Common myeloid progenitor, CD34-positive (primary cell): ENCODE results near the gene TNF.

Source experiments
- CTCF ChIA-PET: fragments of 350-600 bp; sonication (Branson Sonifier 250); formaldehyde crosslinking; loops from one replicate; lab custom pipeline; 2021; ENCODE audit warnings: antibody characterized with exemption; lab: Charles Lee
- POLR2A ChIA-PET: fragments of 350-600 bp; sonication (Branson Sonifier 250); formaldehyde crosslinking; loops from one replicate; lab custom pipeline; 2021; ENCODE audit warnings: antibody characterized with exemption; lab: Charles Lee
- DNase-seq, 3 donors: peaks; one replicate each; pipeline versions ENCODE4 v3.0.0 to v3.0.0-alpha.2; 2013
- H3K27ac ChIP-seq, 2 experiments: 1 replicate in 1 of 2; 2 replicates in 1 of 2; pipeline ENCODE4 v1.7.0; 2013; ENCODE audit warnings: inconsistent platforms in 2 of 2, low read length in 2 of 2, mild to moderate bottlenecking in 2 of 2, low read depth in 1 of 2, moderate library complexity in 1 of 2; ENCODE audit not compliant: severe bottlenecking in 2 of 2, insufficient read depth in 1 of 2, poor library complexity in 1 of 2
- H3K27me3 ChIP-seq, 5 experiments: replicated peaks in 2 of 5; 1 replicate in 3 of 5; 2 replicates in 2 of 5; pipeline versions ENCODE4 v1.6.1 to v1.7.0; 2013; ENCODE audit warnings: low read length in 4 of 5, mild to moderate bottlenecking in 2 of 5, moderate library complexity in 2 of 5, inconsistent platforms in 1 of 5; ENCODE audit not compliant: insufficient read depth in 5 of 5, control insufficient read depth in 4 of 5
- H3K36me3 ChIP-seq, 4 experiments: 1 replicate in 2 of 4; 2 replicates in 2 of 4; pipeline versions ENCODE4 v1.6.1 to v1.7.0; 2013; ENCODE audit warnings: low read length in 3 of 4, control low read depth in 1 of 4, mild to moderate bottlenecking in 1 of 4; ENCODE audit not compliant: control insufficient read depth in 4 of 4, insufficient read depth in 4 of 4
- H3K4me1 ChIP-seq, 4 experiments: 1 replicate in 3 of 4; 2 replicates in 1 of 4; pipeline versions ENCODE4 v1.6.1 to v1.7.1; 2013; ENCODE audit warnings: low read length in 3 of 4, mild to moderate bottlenecking in 3 of 4, control low read depth in 1 of 4, inconsistent platforms in 1 of 4, moderate library complexity in 1 of 4; ENCODE audit not compliant: control insufficient read depth in 4 of 4, insufficient read depth in 4 of 4; ENCODE audit errors: control extremely low read depth in 1 of 4
- H3K4me3 ChIP-seq, 7 experiments: 1 replicate in 4 of 7; 2 replicates in 3 of 7; pipeline versions ENCODE4 v1.5.1 to v1.7.0; 2013; ENCODE audit warnings: mild to moderate bottlenecking in 7 of 7, low read length in 6 of 7, moderate library complexity in 6 of 7, inconsistent platforms in 2 of 7, low read depth in 2 of 7, control low read depth in 1 of 7; ENCODE audit not compliant: insufficient read depth in 4 of 7, control insufficient read depth in 1 of 7; ENCODE audit errors: extremely low read depth in 1 of 7
- H3K9me3 ChIP-seq, 5 experiments: 1 replicate in 4 of 5; 2 replicates in 1 of 5; pipeline versions ENCODE4 v1.6.1 to v1.7.1; 2013; ENCODE audit warnings: low read length in 4 of 5, mild to moderate bottlenecking in 2 of 5, inconsistent platforms in 1 of 5, low read depth in 1 of 5, moderate library complexity in 1 of 5; ENCODE audit not compliant: control insufficient read depth in 4 of 5, insufficient read depth in 2 of 5; ENCODE audit errors: control extremely low read depth in 1 of 5
- WGBS: methylation state at CpG from one replicate; pipeline ENCODE4 v1.1.5; 2013; ENCODE audit not compliant: insufficient coverage; 5-methylcytosine and 5-hydroxymethylcytosine counted together

Gene TNF

GRCh38 chr6:31577579-31577966 lies 2.2 kb downstream of the TNF start:
- H3K4me3 ChIP-seq: no peak overlapping the region
- ChIA-PET POLR2A (no interaction called here), CTCF (interaction anchor here (1.2 to 19.6 kb wide), 5 partner anchors 9 to 46 kb away, joined by 3 to 605 read pairs (median 139); partner anchors contain the start of genes ATP6V1G2, DDX39B, LST1 and LTA)
- H3K9me3 ChIP-seq: no peaks in the 10 kb centered on the region
- H3K36me3 ChIP-seq: no peaks in the 10 kb centered on the region
- H3K27ac ChIP-seq: no peak overlapping the region
- peaks cover under 1 to 50% (median 42%) of the 10 kb centered on the region in 4 experiments for H3K4me1 ChIP-seq
- DNase-seq: no peak
- no peaks in the 10 kb centered on the region for H3K27me3 ChIP-seq
- 90% methylated on average over 1 of the region's 3 CpGs for WGBS

GRCh38 chr6:31578184-31579118 lies 3.1 kb downstream of the TNF start:
- Histone ChIP-seq H3K27me3 (no peaks in the 10 kb centered on the region), H3K9me3 (no peaks in the 10 kb centered on the region), H3K27ac (no peak overlapping the region), H3K4me1 (peaks cover 6 to 52% (median 48%) of the 10 kb centered on the region in 4 experiments), H3K36me3 (no peaks in the 10 kb centered on the region), H3K4me3 (no peak overlapping the region)
- no peak for DNase-seq
- ChIA-PET CTCF (interaction anchor here (1.2 to 19.6 kb wide), 5 partner anchors 8 to 47 kb away, joined by 3 to 605 read pairs (median 139); partner anchors contain the start of genes ATP6V1G2, DDX39B, LST1 and LTA), POLR2A (no interaction called here)
- 96% methylated on average over 9 of the region's 12 CpGs for WGBS

GRCh38 chr6:31579119-31579505 lies 3.7 kb downstream of the TNF start:
- DNase-seq: no peak
- Histone ChIP-seq H3K9me3 (no peaks in the 10 kb centered on the region), H3K27ac (no peak overlapping the region), H3K27me3 (no peaks in the 10 kb centered on the region), H3K4me1 (peaks cover 6 to 57% (median 54%) of the 10 kb centered on the region in 4 experiments), H3K36me3 (no peaks in the 10 kb centered on the region), H3K4me3 (no peak overlapping the region)
- 93% methylated on average over 3 of the region's 3 CpGs for WGBS
- POLR2A ChIA-PET: no interaction called here
- CTCF ChIA-PET: interaction anchor here (6.5 to 19.6 kb wide), 4 partner anchors 8 to 29 kb away, joined by 76 to 605 read pairs (median 348); partner anchors contain the start of genes ATP6V1G2, DDX39B, LST1 and LTA

GRCh38 chr6:31579546-31580437 lies 4.4 kb downstream of the TNF start:
- CTCF ChIA-PET: interaction anchor here (0.8 to 19.6 kb wide), 8 partner anchors 10 to 81 kb away, joined by 3 to 605 read pairs (median 4); partner anchors contain the start of genes AIF1, ATP6V1G2, C6orf47 and DDX39B
- H3K27me3 ChIP-seq: no peaks in the 10 kb centered on the region
- DNase-seq: no peak
- POLR2A ChIA-PET: interaction anchor here (1.4 to 2.4 kb wide), 2 partner anchors 19 to 29 kb away, joined by 8 read pairs; no protein-coding TSS in a partner anchor
- 97% methylated on average over 3 of the region's 8 CpGs for WGBS
- peaks cover 8 to 64% (median 56%) of the 10 kb centered on the region in 4 experiments for H3K4me1 ChIP-seq
- H3K27ac ChIP-seq: no peak overlapping the region
- H3K4me3 ChIP-seq: peak overlapping the region in 6 of 7 experiments; percentile 85 to 96 (median 90)
- H3K36me3 ChIP-seq: no peaks in the 10 kb centered on the region
- no peaks in the 10 kb centered on the region for H3K9me3 ChIP-seq

GRCh38 chr6:31580438-31580740 lies 5.0 kb downstream of the TNF start:
- DNase-seq: no peak
- 43% methylated on average over 10 of the region's 11 CpGs for WGBS
- Histone ChIP-seq H3K4me1 (peaks cover 10 to 64% (median 57%) of the 10 kb centered on the region in 4 experiments), H3K27me3 (no peaks in the 10 kb centered on the region), H3K27ac (no peak overlapping the region), H3K4me3 (peak overlapping the region; percentile 85 to 96 (median 91)), H3K9me3 (no peaks in the 10 kb centered on the region), H3K36me3 (no peaks in the 10 kb centered on the region)
- ChIA-PET POLR2A (interaction anchor here (0.8 to 2.4 kb wide), 6 partner anchors 18 to 33 kb away, joined by 3 to 8 read pairs (median 4); partner anchors contain the start of gene NFKBIL1), CTCF (interaction anchor here (0.8 to 19.6 kb wide), 8 partner anchors 9 to 80 kb away, joined by 3 to 605 read pairs (median 4); partner anchors contain the start of genes AIF1, ATP6V1G2, C6orf47 and DDX39B)

GRCh38 chr6:31580807-31581433 lies 5.6 kb downstream of the TNF start:
- WGBS: under 1% methylated on average over 40 of the region's 62 CpGs
- no peaks in the 10 kb centered on the region for H3K9me3 ChIP-seq
- peaks cover 12 to 65% (median 57%) of the 10 kb centered on the region in 4 experiments for H3K4me1 ChIP-seq
- peak overlapping the region; percentile 46 to 83 for H3K27ac ChIP-seq
- ChIA-PET CTCF (interaction anchor here (0.8 to 19.6 kb wide), 8 partner anchors 9 to 46 kb away, joined by 3 to 605 read pairs (median 5); partner anchors contain the start of genes AIF1, ATP6V1G2, DDX39B and LTA), POLR2A (interaction anchor here (0.8 to 2.4 kb wide), 8 partner anchors 13 to 34 kb away, joined by 3 to 8 read pairs (median 4); partner anchors contain the start of gene NFKBIL1)
- peak; percentile 81 to 86 (median 85) for DNase-seq
- H3K27me3 ChIP-seq: no peaks in the 10 kb centered on the region
- peak overlapping the region; percentile 85 to 96 (median 91) for H3K4me3 ChIP-seq
- no peaks in the 10 kb centered on the region for H3K36me3 ChIP-seq
